Measurements from ENCODE around the gene TMEM80. TPM values are rescaled to one million over a fixed set of nuclear protein-coding genes. Genes with fewer than 3 reads are reported as not detected.

The TMEM80 gene
- total and polyA plus RNA-seq, 2 experiments from 2014 or later = 12.8 to 25.4 TPM

GRCh38 chr11:659532-660085, 36.0 kb upstream of the TMEM80 start (continued):
- TF ChIP-seq CTCF (conservative IDR thresholded peaks at IDR 0.05; ENCODE audit: low read depth in 2 of 2) = no peak
- no peak for TF ChIP-seq STAT1 (IDR thresholded peaks at IDR 0.05; ENCODE audit: unreplicated experiment)
- TF ChIP-seq CREB1 (CRISPR knock-in tag; IDR thresholded peaks at IDR 0.05; ENCODE audit: low read depth) = no peak
- TF ChIP-seq ZNF114 (CRISPR knock-in tag; IDR thresholded peaks at IDR 0.05) = no peak

GRCh38 chr11:660281-660680, 35.3 kb upstream of the TMEM80 start:
- H3K4me1 Mint-ChIP-seq = 0 out of 3 replicates have a peak, but pooled peaks cover 3% of the 10 kb centered on the region
- H3K9me2 ChIP-seq (ENCODE audit: insufficient read depth) = no peaks in the 10 kb centered on the region
- no peak overlapping the region for H3K4me2 ChIP-seq
- H3K27ac ChIP-seq (ENCODE audit: low read depth) = no peak overlapping the region; the same call in 1 of the 2 replicates
- no peak overlapping the region for H2AFZ ChIP-seq
- no peak overlapping the region for H3K4me3 Mint-ChIP-seq
- H3K36me3 Mint-ChIP-seq (ENCODE audit: low read depth) = peaks cover 19% of the 10 kb centered on the region
- H3K27ac Mint-ChIP-seq = no peak overlapping the region
- peaks cover 9% of the 10 kb centered on the region for H3K36me3 ChIP-seq (ENCODE audit: insufficient read depth)
- H3K79me2 ChIP-seq (replicated peaks; ENCODE audit: insufficient read depth) = peaks cover 3% of the 10 kb centered on the region; the same call in 1 of the 2 replicates
- ATAC-seq (no peak), DNase-seq (ENCODE audit: low spot score) (no peak)
- no peaks in the 10 kb centered on the region for H3K4me1 ChIP-seq (ENCODE audit: insufficient read depth)
- no peak overlapping the region for H3K4me3 ChIP-seq
- H3K9me3 Mint-ChIP-seq = no peaks in the 10 kb centered on the region
- H3F3A ChIP-seq (replicated peaks; ENCODE audit: low read depth) = peaks cover 18% of the 10 kb centered on the region; the same call in 1 of the 2 replicates
- H4K20me1 ChIP-seq (replicated peaks; ENCODE audit: insufficient read depth) = peaks cover 13% of the 10 kb centered on the region; the same call in 1 of the 2 replicates
- peaks cover 4% of the 10 kb centered on the region for H3K27me3 Mint-ChIP-seq (ENCODE audit: insufficient read depth, low read depth, poor library complexity)
- no peaks in the 10 kb centered on the region for H3K27me3 ChIP-seq (ENCODE audit: insufficient read depth)
- TF ChIP-seq STAT1 (IDR thresholded peaks at IDR 0.05; ENCODE audit: unreplicated experiment) (no peak), JUNB (IDR thresholded peaks at IDR 0.05; ENCODE audit: unreplicated experiment) (no peak), CREB1 (CRISPR knock-in tag; IDR thresholded peaks at IDR 0.05; ENCODE audit: low read depth) (no peak), ZNF462 (CRISPR knock-in tag; IDR thresholded peaks at IDR 0.05) (no peak), REST (IDR thresholded peaks at IDR 0.05; ENCODE audit: unreplicated experiment) (no peak), EZH2phosphoT487 (IDR thresholded peaks at IDR 0.05; ENCODE audit: unreplicated experiment) (no peak), CTCF (conservative IDR thresholded peaks at IDR 0.05; ENCODE audit: low read depth in 2 of 2) (no peak)
- TF ChIP-seq, protein P1, sequence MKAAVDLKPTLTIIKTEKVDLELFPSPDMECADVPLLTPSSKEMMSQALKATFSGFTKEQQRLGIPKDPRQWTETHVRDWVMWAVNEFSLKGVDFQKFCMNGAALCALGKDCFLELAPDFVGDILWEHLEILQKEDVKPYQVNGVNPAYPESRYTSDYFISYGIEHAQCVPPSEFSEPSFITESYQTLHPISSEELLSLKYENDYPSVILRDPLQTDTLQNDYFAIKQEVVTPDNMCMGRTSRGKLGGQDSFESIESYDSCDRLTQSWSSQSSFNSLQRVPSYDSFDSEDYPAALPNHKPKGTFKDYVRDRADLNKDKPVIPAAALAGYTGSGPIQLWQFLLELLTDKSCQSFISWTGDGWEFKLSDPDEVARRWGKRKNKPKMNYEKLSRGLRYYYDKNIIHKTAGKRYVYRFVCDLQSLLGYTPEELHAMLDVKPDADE (IDR thresholded peaks at IDR 0.05) = no peak
